ENCODE data around the gene ARMC8. TPM values are rescaled to one million over a fixed set of nuclear protein-coding genes. Genes with fewer than 3 reads are reported as not detected.

The ARMC8 gene
- total RNA-seq, 1 donor from 2014 or later, result 42.5 TPM

- H3K4me3 ChIP-seq (ENCODE audit: low read depth, low read length), result no peak overlapping the region
- no peaks in the 10 kb centered on the region for H3K27me3 ChIP-seq (ENCODE audit: control insufficient read depth, insufficient read depth, low read length)
- H3K36me3 ChIP-seq (ENCODE audit: control insufficient read depth, insufficient read depth, low read length), result no peaks in the 10 kb centered on the region
- DNase-seq (ENCODE audit: low read depth), result no peak
- TF ChIP-seq CTCF (IDR thresholded peaks at IDR 0.05; ENCODE audit: insufficient read depth, low read length, poor library complexity, severe bottlenecking), result no peak
Observed at GRCh38 chr3:138310494-138310893, 123.4 kb downstream of the ARMC8 start.

- Histone ChIP-seq H3K36me3 (ENCODE audit: control insufficient read depth, insufficient read depth, low read length) (no peaks in the 10 kb centered on the region), H3K27me3 (ENCODE audit: control insufficient read depth, insufficient read depth, low read length) (no peaks in the 10 kb centered on the region), H3K4me3 (ENCODE audit: low read depth, low read length) (no peak overlapping the region)
- DNase-seq (ENCODE audit: low read depth), result no peak
- TF ChIP-seq CTCF (IDR thresholded peaks at IDR 0.05; ENCODE audit: insufficient read depth, low read length, poor library complexity, severe bottlenecking), result no peak
Observed at GRCh38 chr3:138314751-138315150, 127.7 kb downstream of the ARMC8 start.

GRCh38 chr3:138317687-138318086 lies 130.6 kb downstream of the ARMC8 start:
- Histone ChIP-seq H3K4me3 (ENCODE audit: low read depth, low read length) (no peak overlapping the region), H3K27me3 (ENCODE audit: control insufficient read depth, insufficient read depth, low read length) (no peaks in the 10 kb centered on the region), H3K36me3 (ENCODE audit: control insufficient read depth, insufficient read depth, low read length) (no peaks in the 10 kb centered on the region)
- DNase-seq (ENCODE audit: low read depth), result no peak
- no peak for TF ChIP-seq CTCF (IDR thresholded peaks at IDR 0.05; ENCODE audit: insufficient read depth, low read length, poor library complexity, severe bottlenecking)

- no peak for TF ChIP-seq CTCF (IDR thresholded peaks at IDR 0.05; ENCODE audit: insufficient read depth, low read length, poor library complexity, severe bottlenecking)
- Histone ChIP-seq H3K36me3 (ENCODE audit: control insufficient read depth, insufficient read depth, low read length) (no peaks in the 10 kb centered on the region), H3K4me3 (ENCODE audit: low read depth, low read length) (no peak overlapping the region), H3K27me3 (ENCODE audit: control insufficient read depth, insufficient read depth, low read length) (no peaks in the 10 kb centered on the region)
- no peak for DNase-seq (ENCODE audit: low read depth)
Observed at GRCh38 chr3:138323971-138324370, 136.9 kb downstream of the ARMC8 start.

- no peaks in the 10 kb centered on the region for H3K27me3 ChIP-seq (ENCODE audit: control insufficient read depth, insufficient read depth, low read length)
- DNase-seq (ENCODE audit: low read depth), result no peak
- no peak overlapping the region for H3K4me3 ChIP-seq (ENCODE audit: low read depth, low read length)
- TF ChIP-seq CTCF (IDR thresholded peaks at IDR 0.05; ENCODE audit: insufficient read depth, low read length, poor library complexity, severe bottlenecking), result no peak
- H3K36me3 ChIP-seq (ENCODE audit: control insufficient read depth, insufficient read depth, low read length), result no peaks in the 10 kb centered on the region
Observed at GRCh38 chr3:138325990-138326389, 138.9 kb downstream of the ARMC8 start.

- no peak for TF ChIP-seq CTCF (IDR thresholded peaks at IDR 0.05; ENCODE audit: insufficient read depth, low read length, poor library complexity, severe bottlenecking)
- no peak for DNase-seq (ENCODE audit: low read depth)
- H3K4me3 ChIP-seq (ENCODE audit: low read depth, low read length), result no peak overlapping the region
- no peaks in the 10 kb centered on the region for H3K27me3 ChIP-seq (ENCODE audit: control insufficient read depth, insufficient read depth, low read length)
- no peaks in the 10 kb centered on the region for H3K36me3 ChIP-seq (ENCODE audit: control insufficient read depth, insufficient read depth, low read length)
Observed at GRCh38 chr3:138326866-138327595, 139.9 kb downstream of the ARMC8 start.
